Testis (tissue), 2 donors: Measurements from ENCODE around the gene THY1.

Experiments
- POLR2A ChIP-seq: fragments of 450-650 bp; IDR thresholded peaks from one replicate; pipeline ENCODE4 v1.6.1; 2017; ENCODE audit warnings: antibody characterized with exemption, mild to moderate bottlenecking, moderate library complexity
- TF ChIP-seq, protein P1 (sequence below), 3 experiments: fragments of 450-650 bp in 2 of 3; fragments of 200-600 bp in 1 of 3; sonication (generic) in 1 of 3; IDR thresholded peaks; one replicate each; pipeline ENCODE4 v1.5.1; 2016 to 2019; ENCODE audit warnings: antibody characterized with exemption in 3 of 3, mild to moderate bottlenecking in 2 of 3, moderate library complexity in 1 of 3

DNA sequence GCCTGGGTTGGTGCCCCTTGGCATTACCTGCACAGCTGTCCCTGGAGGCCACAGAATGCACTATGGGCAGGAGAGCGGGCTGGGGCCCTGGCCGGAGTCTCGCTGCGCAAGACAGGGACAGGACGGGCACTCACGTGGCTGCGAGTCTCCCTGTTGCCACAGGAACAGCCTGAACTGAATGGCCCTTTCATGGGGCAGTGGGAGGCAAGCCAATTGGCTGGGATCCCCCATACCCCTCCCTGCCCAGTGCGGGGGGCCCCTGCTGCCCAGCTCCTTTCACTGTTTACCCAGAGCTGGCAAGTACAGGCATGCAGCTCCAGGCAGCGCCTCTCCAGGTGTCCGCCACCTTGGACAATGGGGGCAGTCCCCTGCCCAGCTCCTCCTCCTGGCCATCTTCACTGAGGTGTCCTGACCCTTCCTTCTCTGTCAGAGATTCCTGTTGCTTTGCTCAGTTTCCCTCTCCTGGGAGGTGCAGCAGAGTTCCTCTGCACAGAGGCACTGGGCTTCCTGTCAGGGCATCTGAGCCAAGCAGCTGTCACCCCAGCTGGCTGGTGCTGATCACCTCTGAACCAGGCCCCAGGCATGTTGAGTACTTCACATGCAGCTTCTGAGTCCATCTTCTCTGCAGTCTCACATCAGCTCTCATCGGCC is 46.6 kb downstream of the THY1 start:
- no peak for TF ChIP-seq POLR2A
- TF ChIP-seq, protein P1, sequence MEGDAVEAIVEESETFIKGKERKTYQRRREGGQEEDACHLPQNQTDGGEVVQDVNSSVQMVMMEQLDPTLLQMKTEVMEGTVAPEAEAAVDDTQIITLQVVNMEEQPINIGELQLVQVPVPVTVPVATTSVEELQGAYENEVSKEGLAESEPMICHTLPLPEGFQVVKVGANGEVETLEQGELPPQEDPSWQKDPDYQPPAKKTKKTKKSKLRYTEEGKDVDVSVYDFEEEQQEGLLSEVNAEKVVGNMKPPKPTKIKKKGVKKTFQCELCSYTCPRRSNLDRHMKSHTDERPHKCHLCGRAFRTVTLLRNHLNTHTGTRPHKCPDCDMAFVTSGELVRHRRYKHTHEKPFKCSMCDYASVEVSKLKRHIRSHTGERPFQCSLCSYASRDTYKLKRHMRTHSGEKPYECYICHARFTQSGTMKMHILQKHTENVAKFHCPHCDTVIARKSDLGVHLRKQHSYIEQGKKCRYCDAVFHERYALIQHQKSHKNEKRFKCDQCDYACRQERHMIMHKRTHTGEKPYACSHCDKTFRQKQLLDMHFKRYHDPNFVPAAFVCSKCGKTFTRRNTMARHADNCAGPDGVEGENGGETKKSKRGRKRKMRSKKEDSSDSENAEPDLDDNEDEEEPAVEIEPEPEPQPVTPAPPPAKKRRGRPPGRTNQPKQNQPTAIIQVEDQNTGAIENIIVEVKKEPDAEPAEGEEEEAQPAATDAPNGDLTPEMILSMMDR (IDR thresholded peaks at IDR 0.05), result no peak
